Lower lobe of right lung (tissue), 2 donors: Measurements from ENCODE around the gene PYGO1. TPM values are rescaled to one million over a fixed set of nuclear protein-coding genes. Genes with fewer than 3 reads are reported as not detected.

ENCODE experiments used
- ATAC-seq, 2 donors: fragments of 200-7000 bp; cut with Tn5 transposase; one replicate each; pipeline ENCODE4 v1.9.1; 2020 to 2022; ENCODE audit warnings: mild to moderate bottlenecking in 2 of 2, moderate library complexity in 2 of 2
- DNase-seq: peaks from one replicate; pipeline ENCODE4 v3.0.0-alpha.2; 2020
- H3K27ac ChIP-seq: fragments of 200-600 bp; one replicate; pipeline ENCODE4 v1.8.0; 2022
- H3K27me3 ChIP-seq: fragments of 200-600 bp; one replicate; pipeline ENCODE4 v1.8.0; 2022; ENCODE audit warnings: low read depth
- H3K36me3 ChIP-seq: fragments of 200-600 bp; one replicate; pipeline ENCODE4 v1.8.0; 2022; ENCODE audit warnings: mild to moderate bottlenecking
- H3K4me1 ChIP-seq: fragments of 200-600 bp; one replicate; pipeline ENCODE4 v1.8.0; 2022
- H3K4me3 ChIP-seq: fragments of 200-600 bp; one replicate; pipeline ENCODE4 v1.8.0; 2022; ENCODE audit warnings: mild to moderate bottlenecking
- H3K9me3 ChIP-seq: fragments of 200-600 bp; one replicate; pipeline ENCODE4 v1.8.0; 2022
- CTCF ChIP-seq: fragments of 200-600 bp; IDR thresholded peaks from one replicate; pipeline ENCODE4 v1.8.0; 2022; ENCODE audit warnings: antibody characterized with exemption, mild to moderate bottlenecking
- intact Hi-C: fragments of 100-400 bp; cut with DNase I; formaldehyde crosslinking; loops from one replicate; pipeline ENCODE4 v1.11.0; 2022
- total RNA-seq: library from RNA; stranded (reverse); fragmentation: NEBNext Ultra II Directional; extraction: Animal tissue kit (Norgen Biotek cat#: 25700); gene quantifications from one replicate; pipeline ENCODE4 v1.2.1, GENCODE V29; 2021
- donor health status: DM: no; HTN: yes; CAD: no; lungs with severe emphysema.

Gene PYGO1
- total RNA-seq, 1 donor from 2014 or later: 8.7 TPM

GRCh38 chr15:55628369-55628730 lies 40.2 kb upstream of the PYGO1 start:
- peaks cover 4% of the 10 kb centered on the region for H3K36me3 ChIP-seq
- H3K27ac ChIP-seq: no peak overlapping the region
- no peak overlapping the region for H3K4me3 ChIP-seq
- ATAC-seq: no peak
- no peak for DNase-seq
- TF ChIP-seq CTCF: no peak
- no peaks in the 10 kb centered on the region for H3K9me3 ChIP-seq
- no peaks in the 10 kb centered on the region for H3K4me1 ChIP-seq
- H3K27me3 ChIP-seq: no peaks in the 10 kb centered on the region
- intact Hi-C loops: no loop called here

GRCh38 chr15:55627730-55628368 lies 39.7 kb upstream of the PYGO1 start:
- intact Hi-C loops: no loop called here
- no peak overlapping the region for H3K27ac ChIP-seq
- no peaks in the 10 kb centered on the region for H3K27me3 ChIP-seq
- TF ChIP-seq CTCF: no peak
- peaks cover 4% of the 10 kb centered on the region for H3K36me3 ChIP-seq
- H3K4me1 ChIP-seq: no peaks in the 10 kb centered on the region
- no peak overlapping the region for H3K4me3 ChIP-seq
- ATAC-seq (peak; percentile 67 to 87), DNase-seq (no peak)
- no peaks in the 10 kb centered on the region for H3K9me3 ChIP-seq

- Histone ChIP-seq H3K9me3 (no peaks in the 10 kb centered on the region), H3K27ac (no peak overlapping the region), H3K4me3 (no peak overlapping the region), H3K36me3 (peaks cover 11% of the 10 kb centered on the region), H3K4me1 (no peaks in the 10 kb centered on the region), H3K27me3 (no peaks in the 10 kb centered on the region)
- ATAC-seq: no peak
- intact Hi-C loops: no loop called here
- DNase-seq: no peak
- TF ChIP-seq CTCF: no peak
These were observed 31.6 kb upstream of the PYGO1 start for GRCh38 chr15:55619783-55620182.

- Histone ChIP-seq H3K9me3 (no peaks in the 10 kb centered on the region), H3K27ac (no peak overlapping the region), H3K4me3 (no peak overlapping the region), H3K4me1 (no peaks in the 10 kb centered on the region), H3K27me3 (no peaks in the 10 kb centered on the region), H3K36me3 (peaks cover 7% of the 10 kb centered on the region)
- intact Hi-C loops: no loop called here
- ATAC-seq (no peak), DNase-seq (no peak)
- no peak for TF ChIP-seq CTCF
These were observed 30.2 kb upstream of the PYGO1 start for GRCh38 chr15:55618387-55618786.

- no peak for ATAC-seq
- Histone ChIP-seq H3K4me1 (no peaks in the 10 kb centered on the region), H3K27me3 (no peaks in the 10 kb centered on the region), H3K27ac (no peak overlapping the region), H3K36me3 (peaks cover 7% of the 10 kb centered on the region), H3K9me3 (no peaks in the 10 kb centered on the region), H3K4me3 (no peak overlapping the region)
- no peak for TF ChIP-seq CTCF
- intact Hi-C loops: no loop called here
- DNase-seq: no peak
These were observed 27.3 kb upstream of the PYGO1 start for GRCh38 chr15:55615445-55615844.
